HEK293 (cell line): ENCODE results near the gene DYRK2.

Experiments used
- CTCF ChIP-seq: fragments of 450-650 bp; formaldehyde crosslinking; IDR thresholded peaks from 2 replicates; pipeline ENCODE4 v1.5.1; 2016; ENCODE audit warnings: missing biosample characterization, missing genetic modification characterization
- KLF8 ChIP-seq: fragments of 450-650 bp; formaldehyde crosslinking; IDR thresholded peaks from 2 replicates; pipeline ENCODE4 v1.5.1; 2016; ENCODE audit warnings: missing biosample characterization, missing genetic modification characterization
- REST ChIP-seq: fragments of 450-650 bp; formaldehyde crosslinking; IDR thresholded peaks from 2 replicates; pipeline ENCODE4 v1.5.1; 2016; ENCODE audit warnings: missing biosample characterization, missing genetic modification characterization
- YY1 ChIP-seq: fragments of 450-650 bp; formaldehyde crosslinking; IDR thresholded peaks from 2 replicates; pipeline ENCODE4 v1.5.1; 2018; ENCODE audit warnings: missing biosample characterization, missing genetic modification characterization
- ZBTB26 ChIP-seq: fragments of 450-650 bp; formaldehyde crosslinking; optimal IDR thresholded peaks from 2 replicates; pipeline ENCODE3; 2016; ENCODE audit warnings: missing biosample characterization, mild to moderate bottlenecking, missing genetic modification characterization
- ZFHX2 ChIP-seq: fragments of 450-650 bp; formaldehyde crosslinking; conservative IDR thresholded peaks from 2 replicates; pipeline ENCODE4 v1.5.1; 2016; ENCODE audit warnings: missing biosample characterization, missing genetic modification characterization
- ZFP41 ChIP-seq: fragments of 450-650 bp; formaldehyde crosslinking; IDR thresholded peaks from 2 replicates; pipeline ENCODE4 v1.5.1; 2016; ENCODE audit warnings: missing biosample characterization, missing genetic modification characterization, borderline replicate concordance
- ZNF362 ChIP-seq: fragments of 450-650 bp; formaldehyde crosslinking; IDR thresholded peaks from 2 replicates; pipeline ENCODE4 v1.5.1; 2016; ENCODE audit warnings: missing biosample characterization, missing genetic modification characterization
- ZNF513 ChIP-seq: fragments of 450-650 bp; IDR thresholded peaks from 2 replicates; pipeline ENCODE4 v1.5.1; 2018; ENCODE audit warnings: missing biosample characterization, missing genetic modification characterization
- ZNF596 ChIP-seq: fragments of 450-650 bp; IDR thresholded peaks from 2 replicates; pipeline ENCODE4 v1.5.0; 2018; ENCODE audit warnings: missing biosample characterization, mild to moderate bottlenecking, missing genetic modification characterization, moderate library complexity
- ZNF639 ChIP-seq: fragments of 450-650 bp; formaldehyde crosslinking; IDR thresholded peaks from 2 replicates; pipeline ENCODE4 v1.5.1; 2016; ENCODE audit warnings: missing biosample characterization, missing genetic modification characterization
- ZNF785 ChIP-seq: fragments of 450-650 bp; formaldehyde crosslinking; IDR thresholded peaks from 2 replicates; pipeline ENCODE4 v1.5.1; 2016; ENCODE audit warnings: missing biosample characterization, missing genetic modification characterization
- ZNF792 ChIP-seq: fragments of 450-650 bp; formaldehyde crosslinking; IDR thresholded peaks from 2 replicates; pipeline ENCODE4 v1.5.1; 2016; ENCODE audit warnings: missing biosample characterization, missing genetic modification characterization

- TF ChIP-seq CTCF (tag by site-specific recombination), result no peak
- TF ChIP-seq YY1 (tag by site-specific recombination), result no peak
- no peak for TF ChIP-seq ZNF362
- TF ChIP-seq ZNF785 (tag by site-specific recombination), result no peak
- TF ChIP-seq KLF8, result no peak
- no peak for TF ChIP-seq ZNF596
- TF ChIP-seq ZNF513 (tag by site-specific recombination), result no peak
- TF ChIP-seq ZNF792 (tag by site-specific recombination), result no peak
- no peak for TF ChIP-seq ZFP41 (tag by site-specific recombination)
- no peak for TF ChIP-seq ZFHX2 (tag by site-specific recombination)
- TF ChIP-seq REST, result no peak
- no peak for TF ChIP-seq ZNF639 (tag by site-specific recombination)
- TF ChIP-seq ZBTB26 (tag by site-specific recombination), result no peak
Measured at GRCh38 chr12:67671892-67672291, 23.3 kb downstream of the DYRK2 start.
